Measurements from ENCODE around the gene IQCB1. TPM values are rescaled to one million over a fixed set of nuclear protein-coding genes. Genes with fewer than 3 reads are reported as not detected.
A peak's percentile ranks its signal among the peaks of the same experiment; 100 is the strongest.
"Not testable (repeated sequence)": the region's sequence is repeated elsewhere in the genome, so short reads cannot be mapped to it uniquely, and the experiment has no call there.

The IQCB1 gene
- total RNA-seq, 5 donors from 2014 or later (not counting 1 experiment from before 2014, with no cell fraction given), result 24.9 to 44.5 (median 25.9) TPM

DNA sequence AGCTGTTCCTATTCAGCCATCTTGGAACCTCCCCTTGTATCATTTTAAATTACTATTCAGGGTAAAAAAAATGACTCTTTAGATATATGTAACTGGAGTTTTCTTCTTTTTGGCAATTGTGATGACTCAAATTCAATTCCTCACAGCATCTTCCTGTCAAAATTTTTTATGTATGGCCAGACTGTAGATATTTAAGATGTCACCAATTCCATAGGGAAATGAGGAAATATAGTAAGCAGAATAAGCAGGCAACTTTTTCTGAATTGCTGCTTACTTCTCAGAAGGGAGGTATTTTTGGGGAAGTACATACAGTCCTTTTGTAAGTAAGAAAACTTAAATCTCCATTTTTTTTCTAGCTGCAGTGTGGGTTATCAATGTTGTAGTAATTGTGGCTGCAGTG is 28.9 kb upstream of the IQCB1 start:
- Histone ChIP-seq H3K27me3 (replicated peaks in 1 of 2; ENCODE audit: control insufficient read depth in 2 of 2, extremely low read depth in 1 of 2, insufficient read depth in 2 of 2, low read length in 1 of 2) (no peaks in the 10 kb centered on the region), H3K4me3 (ENCODE audit: control insufficient read depth in 1 of 2, extremely low read depth in 1 of 2, low read length in 1 of 2) (no peak overlapping the region), H3K27ac (ENCODE audit: low read length) (no peak overlapping the region), H3K36me3 (ENCODE audit: control insufficient read depth in 2 of 2, extremely low read depth in 1 of 2, insufficient read depth in 1 of 2, low read length in 1 of 2) (peaks cover 0 to 4% of the 10 kb centered on the region in 2 donors), H3K4me1 (ENCODE audit: control insufficient read depth in 1 of 2, extremely low read depth in 1 of 2, insufficient read depth in 2 of 2, low read length in 2 of 2) (no peaks in the 10 kb centered on the region), H3K9me3 (no peaks in the 10 kb centered on the region)
- H3K36me3 Mint-ChIP-seq, result peaks cover 52% of the 10 kb centered on the region
- no peak for DNase-seq
- H3K27ac Mint-ChIP-seq, result no peak overlapping the region
- CTCF ChIA-PET, result no interaction called here
- H3K4me1 Mint-ChIP-seq, result peaks cover 0 to 9% (median 0%) of the 10 kb centered on the region in 3 donors
- no peaks in the 10 kb centered on the region for H3K9me3 Mint-ChIP-seq
- ATAC-seq (replicated peaks in 1 of 4), result no peak
- no peaks in the 10 kb centered on the region for H3K27me3 Mint-ChIP-seq
- H3K4me3 Mint-ChIP-seq, result no peak overlapping the region
- POLR2A ChIA-PET, result interaction anchor here in 1 of 2 donors (0.7 kb wide), 1 partner anchor 34 kb away, joined by 3 read pairs; no protein-coding TSS in a partner anchor

DNA sequence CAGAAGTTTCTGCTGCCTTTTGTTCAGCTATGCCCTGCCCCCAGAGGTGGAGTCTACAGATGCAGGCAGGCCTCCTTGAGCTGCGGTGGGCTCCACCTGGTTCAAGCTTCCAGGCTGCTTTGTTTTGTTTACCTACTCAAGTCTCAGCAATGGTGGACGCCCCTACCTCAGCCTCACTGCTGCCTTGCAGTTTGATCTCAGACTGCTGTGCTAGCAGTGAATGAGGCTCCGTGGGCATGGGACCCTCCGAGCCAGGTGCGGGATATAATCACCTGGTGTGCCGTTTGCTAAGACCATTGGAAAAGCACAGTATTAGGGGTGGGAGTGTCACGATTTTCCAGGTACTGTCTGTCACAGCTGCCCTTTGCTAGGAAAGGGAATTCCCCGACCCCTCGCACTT is 28.4 kb upstream of the IQCB1 start:
- H3K4me3 Mint-ChIP-seq; H3K9me3 ChIP-seq; ATAC-seq (replicated peaks in 1 of 4); CTCF ChIA-PET; H3K4me3 ChIP-seq (ENCODE audit: control insufficient read depth in 1 of 2, extremely low read depth in 1 of 2, low read length in 1 of 2); POLR2A ChIA-PET; H3K27ac Mint-ChIP-seq; H3K27me3 Mint-ChIP-seq; DNase-seq; H3K4me1 Mint-ChIP-seq; H3K27ac ChIP-seq (ENCODE audit: low read length); H3K36me3 ChIP-seq (ENCODE audit: control insufficient read depth in 2 of 2, extremely low read depth in 1 of 2, insufficient read depth in 1 of 2, low read length in 1 of 2); H3K4me1 ChIP-seq (ENCODE audit: control insufficient read depth in 1 of 2, extremely low read depth in 1 of 2, insufficient read depth in 2 of 2, low read length in 2 of 2); H3K27me3 ChIP-seq (replicated peaks in 1 of 2; ENCODE audit: control insufficient read depth in 2 of 2, extremely low read depth in 1 of 2, insufficient read depth in 2 of 2, low read length in 1 of 2); H3K9me3 Mint-ChIP-seq: not testable (repeated sequence)
- H3K36me3 Mint-ChIP-seq, result peaks cover 57% of the 10 kb centered on the region
- 95% methylated on average over 6 of the region's 9 CpGs for WGBS (ENCODE audit: insufficient coverage)

DNA sequence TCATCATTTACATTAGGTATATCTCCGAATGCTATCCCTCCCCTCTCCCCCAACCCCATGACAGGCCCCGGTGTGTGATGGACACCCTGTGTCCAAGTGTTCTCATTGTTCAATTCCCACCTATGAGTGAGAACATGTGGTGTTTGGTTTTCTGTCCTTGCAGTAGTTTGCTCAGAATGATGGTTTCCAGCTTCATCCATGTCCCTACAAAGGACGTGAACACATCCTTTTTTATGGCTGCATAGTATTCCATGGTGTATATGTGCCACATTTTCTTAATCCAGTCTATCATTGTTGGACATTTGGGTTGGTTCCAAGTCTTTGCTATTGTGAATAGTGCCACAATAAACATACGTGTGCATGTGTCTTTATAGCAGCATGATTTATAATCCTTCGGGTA is 22.9 kb upstream of the IQCB1 start:
- H3K36me3 ChIP-seq (ENCODE audit: control insufficient read depth in 2 of 2, extremely low read depth in 1 of 2, insufficient read depth in 1 of 2, low read length in 1 of 2); H3K4me3 Mint-ChIP-seq; POLR2A ChIA-PET: not testable (repeated sequence)

DNA sequence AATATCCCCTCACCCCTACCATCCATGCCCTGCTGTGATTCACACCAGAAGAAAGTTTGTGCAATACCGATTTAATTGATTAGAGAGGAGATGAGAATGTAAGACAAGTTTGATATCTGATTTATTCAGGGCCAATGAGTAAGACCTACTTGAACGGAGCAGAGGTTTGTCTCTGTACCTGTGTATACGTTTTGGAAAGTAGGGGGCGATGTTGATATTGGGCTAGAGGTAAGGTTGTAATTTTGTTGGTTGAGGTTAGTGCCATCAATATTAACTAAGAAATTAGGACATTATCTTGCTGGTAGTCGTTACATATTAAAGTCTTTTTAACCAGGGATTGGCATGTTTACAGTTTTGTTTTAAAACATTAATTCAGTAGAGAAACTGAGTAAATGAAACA is 20.7 kb upstream of the IQCB1 start:
- POLR2A ChIA-PET, result no interaction called here

More for the DNA sequence above, 22.9 kb upstream of the IQCB1 start:
- not testable (repeated sequence) for ATAC-seq (replicated peaks in 1 of 4); DNase-seq; H3K4me1 ChIP-seq (ENCODE audit: control insufficient read depth in 1 of 2, extremely low read depth in 1 of 2, insufficient read depth in 2 of 2, low read length in 2 of 2); H3K4me3 ChIP-seq (ENCODE audit: control insufficient read depth in 1 of 2, extremely low read depth in 1 of 2, low read length in 1 of 2); H3K9me3 Mint-ChIP-seq; H3K27me3 ChIP-seq (replicated peaks in 1 of 2; ENCODE audit: control insufficient read depth in 2 of 2, extremely low read depth in 1 of 2, insufficient read depth in 2 of 2, low read length in 1 of 2); H3K4me1 Mint-ChIP-seq; H3K27ac ChIP-seq (ENCODE audit: low read length); H3K27me3 Mint-ChIP-seq; H3K9me3 ChIP-seq; H3K27ac Mint-ChIP-seq
- WGBS (ENCODE audit: insufficient coverage), result no CpG with 5 or more reads among the region's 5 CpGs
- CTCF ChIA-PET, result interaction anchor here (0.6 to 0.7 kb wide), 3 partner anchors 10 to 88 kb away, joined by 4 read pairs; no protein-coding TSS in a partner anchor
- peaks cover 45% of the 10 kb centered on the region for H3K36me3 Mint-ChIP-seq

DNA sequence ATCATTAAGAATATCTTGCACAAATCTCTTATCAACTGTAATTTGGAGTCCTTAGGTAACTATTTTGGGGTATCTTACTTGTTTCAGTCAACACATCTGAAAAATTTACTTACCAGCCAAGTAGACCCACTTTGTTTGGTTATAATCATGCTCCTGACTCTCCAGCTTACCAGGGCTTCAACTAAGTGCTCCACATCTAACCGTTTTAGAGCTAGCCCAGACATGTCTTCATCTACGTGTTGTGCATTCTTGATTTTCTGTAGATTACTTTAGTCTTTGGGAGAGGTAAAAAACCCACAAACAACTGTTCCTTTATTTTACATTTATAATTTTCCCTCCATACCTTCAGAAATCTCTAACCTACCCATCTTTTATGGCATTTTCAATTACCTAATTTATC is 17.4 kb upstream of the IQCB1 start:
- ATAC-seq (replicated peaks in 1 of 4) (no peak), DNase-seq (no peak)
- no peak overlapping the region for H3K4me3 Mint-ChIP-seq
- H3K36me3 Mint-ChIP-seq, result peaks cover 5% of the 10 kb centered on the region
- H3K36me3 ChIP-seq (ENCODE audit: control insufficient read depth in 2 of 2, extremely low read depth in 1 of 2, insufficient read depth in 1 of 2, low read length in 1 of 2), result peaks cover 0 to 4% of the 10 kb centered on the region in 2 donors
- H3K27me3 ChIP-seq (replicated peaks in 1 of 2; ENCODE audit: control insufficient read depth in 2 of 2, extremely low read depth in 1 of 2, insufficient read depth in 2 of 2, low read length in 1 of 2), result no peaks in the 10 kb centered on the region
- H3K9me3 Mint-ChIP-seq, result no peaks in the 10 kb centered on the region
- H3K27me3 Mint-ChIP-seq, result no peaks in the 10 kb centered on the region
- no peak overlapping the region for H3K4me3 ChIP-seq (ENCODE audit: control insufficient read depth in 1 of 2, extremely low read depth in 1 of 2, low read length in 1 of 2)
- WGBS (ENCODE audit: insufficient coverage), result no CpG with 5 or more reads among the region's 2 CpGs
- POLR2A ChIA-PET, result no interaction called here
- H3K4me1 ChIP-seq (ENCODE audit: control insufficient read depth in 1 of 2, extremely low read depth in 1 of 2, insufficient read depth in 2 of 2, low read length in 2 of 2), result no peaks in the 10 kb centered on the region
- CTCF ChIA-PET, result no interaction called here
- H3K9me3 ChIP-seq, result no peaks in the 10 kb centered on the region
- H3K27ac Mint-ChIP-seq, result no peak overlapping the region
- no peak overlapping the region for H3K27ac ChIP-seq (ENCODE audit: low read length)
- H3K4me1 Mint-ChIP-seq, result no peaks in the 10 kb centered on the region

More for the DNA sequence above, 20.7 kb upstream of the IQCB1 start:
- Mint-ChIP-seq H3K4me1 (peaks cover 0 to 6% (median 0%) of the 10 kb centered on the region in 3 donors), H3K4me3 (no peak overlapping the region), H3K9me3 (no peaks in the 10 kb centered on the region), H3K27me3 (no peaks in the 10 kb centered on the region), H3K27ac (no peak overlapping the region), H3K36me3 (peaks cover 27% of the 10 kb centered on the region)
- Histone ChIP-seq H3K4me1 (ENCODE audit: control insufficient read depth in 1 of 2, extremely low read depth in 1 of 2, insufficient read depth in 2 of 2, low read length in 2 of 2) (no peaks in the 10 kb centered on the region), H3K36me3 (ENCODE audit: control insufficient read depth in 2 of 2, extremely low read depth in 1 of 2, insufficient read depth in 1 of 2, low read length in 1 of 2) (peaks cover 0 to 2% of the 10 kb centered on the region in 2 donors), H3K27me3 (replicated peaks in 1 of 2; ENCODE audit: control insufficient read depth in 2 of 2, extremely low read depth in 1 of 2, insufficient read depth in 2 of 2, low read length in 1 of 2) (no peaks in the 10 kb centered on the region), H3K27ac (ENCODE audit: low read length) (no peak overlapping the region), H3K9me3 (no peaks in the 10 kb centered on the region), H3K4me3 (ENCODE audit: control insufficient read depth in 1 of 2, extremely low read depth in 1 of 2, low read length in 1 of 2) (no peak overlapping the region)
- no CpG with 5 or more reads among the region's 5 CpGs for WGBS (ENCODE audit: insufficient coverage)
- ATAC-seq (replicated peaks in 1 of 4) (no peak), DNase-seq (peak in 1 of 35 experiments; percentile 13)
- CTCF ChIA-PET, result no interaction called here

DNA sequence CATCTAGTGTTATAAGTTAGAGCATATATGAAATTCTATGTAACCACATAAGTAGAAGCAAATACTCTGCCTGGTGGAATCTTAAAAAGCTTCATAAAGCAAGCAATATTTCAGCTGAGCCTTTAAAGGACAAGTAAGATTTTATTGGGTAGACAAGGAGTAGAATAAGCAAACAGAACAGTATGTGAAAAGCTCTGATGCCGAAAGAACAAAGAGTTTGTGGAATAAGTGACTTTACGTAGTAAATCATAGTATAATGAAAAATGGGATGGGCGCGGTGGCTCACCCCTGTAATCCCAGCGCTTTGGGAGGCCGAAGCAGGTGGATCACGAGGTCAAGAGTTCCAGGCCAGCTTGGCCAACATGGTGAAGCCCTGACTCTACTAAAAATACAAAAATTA is 10.0 kb upstream of the IQCB1 start:
- DNase-seq, result no peak
- ATAC-seq (replicated peaks in 1 of 4), result no peak
- Mint-ChIP-seq H3K4me3 (no peak overlapping the region), H3K27me3 (no peaks in the 10 kb centered on the region), H3K36me3 (peaks cover 7% of the 10 kb centered on the region), H3K27ac (no peak overlapping the region), H3K9me3 (no peaks in the 10 kb centered on the region), H3K4me1 (no peaks in the 10 kb centered on the region)
- Histone ChIP-seq H3K27me3 (replicated peaks in 1 of 2; ENCODE audit: control insufficient read depth in 2 of 2, extremely low read depth in 1 of 2, insufficient read depth in 2 of 2, low read length in 1 of 2) (no peaks in the 10 kb centered on the region), H3K27ac (ENCODE audit: low read length) (no peak overlapping the region), H3K36me3 (ENCODE audit: control insufficient read depth in 2 of 2, extremely low read depth in 1 of 2, insufficient read depth in 1 of 2, low read length in 1 of 2) (no peaks in the 10 kb centered on the region), H3K9me3 (no peaks in the 10 kb centered on the region), H3K4me1 (ENCODE audit: control insufficient read depth in 1 of 2, extremely low read depth in 1 of 2, insufficient read depth in 2 of 2, low read length in 2 of 2) (no peaks in the 10 kb centered on the region), H3K4me3 (ENCODE audit: control insufficient read depth in 1 of 2, extremely low read depth in 1 of 2, low read length in 1 of 2) (no peak overlapping the region)
- CTCF ChIA-PET, result no interaction called here
- POLR2A ChIA-PET, result no interaction called here
- 100% methylated on average over 4 of the region's 7 CpGs for WGBS (ENCODE audit: insufficient coverage)

DNA sequence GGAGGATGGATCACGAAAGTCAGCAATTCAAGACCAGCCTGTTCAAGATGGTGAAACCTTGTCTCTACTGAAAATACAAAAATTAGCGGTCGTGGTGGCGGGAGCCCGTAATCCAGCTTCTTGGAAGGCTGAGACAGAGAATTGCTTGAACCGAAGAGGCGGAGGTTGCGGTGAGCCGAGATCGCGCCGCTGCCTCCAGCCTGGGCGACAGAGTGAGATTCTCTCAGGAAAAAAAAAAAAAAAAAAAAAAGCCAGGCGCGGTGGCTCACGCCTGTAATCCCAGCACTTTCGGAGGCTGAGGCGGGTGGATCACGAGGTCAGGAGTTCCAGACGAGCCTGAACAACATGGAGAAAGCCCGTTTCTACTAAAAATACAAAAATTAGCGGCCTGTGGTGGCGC is 5.1 kb upstream of the IQCB1 start:
- ChIA-PET POLR2A (no interaction called here), CTCF (no interaction called here)
- no peak overlapping the region for H3K4me3 Mint-ChIP-seq
- no peaks in the 10 kb centered on the region for H3K9me3 Mint-ChIP-seq
- H3K27ac ChIP-seq (ENCODE audit: low read length), result no peak overlapping the region
- H3K27me3 Mint-ChIP-seq, result no peaks in the 10 kb centered on the region
- ATAC-seq (replicated peaks in 1 of 4), result no peak
- peaks cover 5 to 6% of the 10 kb centered on the region in 2 experiments for H3K4me1 ChIP-seq (ENCODE audit: control insufficient read depth in 1 of 2, extremely low read depth in 1 of 2, insufficient read depth in 2 of 2, low read length in 2 of 2)
- 95% methylated on average over 19 of the region's 23 CpGs for WGBS (ENCODE audit: insufficient coverage)
- no peaks in the 10 kb centered on the region for H3K36me3 ChIP-seq (ENCODE audit: control insufficient read depth in 2 of 2, extremely low read depth in 1 of 2, insufficient read depth in 1 of 2, low read length in 1 of 2)
- H3K27me3 ChIP-seq (replicated peaks in 1 of 2; ENCODE audit: control insufficient read depth in 2 of 2, extremely low read depth in 1 of 2, insufficient read depth in 2 of 2, low read length in 1 of 2), result no peaks in the 10 kb centered on the region
- H3K27ac Mint-ChIP-seq, result no peak overlapping the region
- peaks cover 17 to 19% (median 18%) of the 10 kb centered on the region in 3 donors for H3K4me1 Mint-ChIP-seq
- no peak overlapping the region for H3K4me3 ChIP-seq (ENCODE audit: control insufficient read depth in 1 of 2, extremely low read depth in 1 of 2, low read length in 1 of 2)
- H3K9me3 ChIP-seq, result no peaks in the 10 kb centered on the region
- DNase-seq, result no peak
- H3K36me3 Mint-ChIP-seq, result no peaks in the 10 kb centered on the region

All from T-cell (primary cell).